Endothelial cell of hepatic sinusoid (primary cell): ENCODE data around the gene CLMN.

Experiments
- in situ Hi-C: cut with HindIII; loops from 2 replicates; pipeline ENCODE4 v1.10.0; 2017; ENCODE audit warnings: low sequenced_read_pairs

CLMN gene, protein sequence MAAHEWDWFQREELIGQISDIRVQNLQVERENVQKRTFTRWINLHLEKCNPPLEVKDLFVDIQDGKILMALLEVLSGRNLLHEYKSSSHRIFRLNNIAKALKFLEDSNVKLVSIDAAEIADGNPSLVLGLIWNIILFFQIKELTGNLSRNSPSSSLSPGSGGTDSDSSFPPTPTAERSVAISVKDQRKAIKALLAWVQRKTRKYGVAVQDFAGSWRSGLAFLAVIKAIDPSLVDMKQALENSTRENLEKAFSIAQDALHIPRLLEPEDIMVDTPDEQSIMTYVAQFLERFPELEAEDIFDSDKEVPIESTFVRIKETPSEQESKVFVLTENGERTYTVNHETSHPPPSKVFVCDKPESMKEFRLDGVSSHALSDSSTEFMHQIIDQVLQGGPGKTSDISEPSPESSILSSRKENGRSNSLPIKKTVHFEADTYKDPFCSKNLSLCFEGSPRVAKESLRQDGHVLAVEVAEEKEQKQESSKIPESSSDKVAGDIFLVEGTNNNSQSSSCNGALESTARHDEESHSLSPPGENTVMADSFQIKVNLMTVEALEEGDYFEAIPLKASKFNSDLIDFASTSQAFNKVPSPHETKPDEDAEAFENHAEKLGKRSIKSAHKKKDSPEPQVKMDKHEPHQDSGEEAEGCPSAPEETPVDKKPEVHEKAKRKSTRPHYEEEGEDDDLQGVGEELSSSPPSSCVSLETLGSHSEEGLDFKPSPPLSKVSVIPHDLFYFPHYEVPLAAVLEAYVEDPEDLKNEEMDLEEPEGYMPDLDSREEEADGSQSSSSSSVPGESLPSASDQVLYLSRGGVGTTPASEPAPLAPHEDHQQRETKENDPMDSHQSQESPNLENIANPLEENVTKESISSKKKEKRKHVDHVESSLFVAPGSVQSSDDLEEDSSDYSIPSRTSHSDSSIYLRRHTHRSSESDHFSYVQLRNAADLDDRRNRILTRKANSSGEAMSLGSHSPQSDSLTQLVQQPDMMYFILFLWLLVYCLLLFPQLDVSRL

DNA sequence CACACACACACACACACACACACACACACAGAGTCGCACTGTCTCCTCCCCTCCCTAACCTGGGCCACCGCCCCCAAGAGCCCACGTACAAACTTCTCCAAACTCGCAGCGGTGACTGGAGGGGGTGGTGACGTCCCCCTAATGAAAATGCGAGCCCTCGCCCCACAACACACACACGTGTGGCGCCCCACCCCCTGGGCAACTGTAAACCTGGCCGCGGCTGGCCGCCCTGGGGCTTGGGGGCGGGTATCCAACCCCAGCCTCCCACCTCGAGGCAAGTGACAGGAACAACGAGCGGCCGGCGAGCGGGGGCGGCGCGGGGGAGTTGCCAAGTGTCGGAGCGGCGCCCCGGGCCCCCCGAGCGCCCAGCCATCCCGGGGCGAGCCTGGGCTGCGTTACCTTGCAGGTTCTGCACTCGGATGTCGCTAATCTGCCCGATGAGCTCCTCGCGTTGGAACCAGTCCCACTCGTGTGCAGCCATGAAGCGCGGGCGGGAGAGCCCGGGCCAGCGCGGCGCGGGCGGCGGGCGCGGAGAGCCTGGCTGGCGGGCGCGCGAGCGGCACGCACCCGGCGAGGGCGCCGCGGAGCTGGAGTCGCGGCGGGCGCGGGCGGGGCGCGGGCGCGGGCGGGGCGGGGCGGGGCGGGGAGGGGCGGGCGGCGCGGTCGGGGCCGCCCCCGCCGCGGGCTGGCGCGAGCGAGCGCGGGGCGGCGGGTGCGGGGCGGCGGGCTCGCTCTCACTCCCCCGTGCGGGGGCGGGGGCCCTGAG is at the start of gene CLMN:
TSS of gene CLMN (minus strand) at position 597 of the 766 bp plus-strand sequence. CDS start at position 481, 116 bp downstream.
- in situ Hi-C loops, result no loop called here

- in situ Hi-C loops, result no loop called here
Measured at GRCh38 chr14:95365401-95365800, 45.7 kb upstream of the CLMN start.

GRCh38 chr14:95364481-95365209 is 44.9 kb upstream of the CLMN start:
- in situ Hi-C loops, result no loop called here

DNA sequence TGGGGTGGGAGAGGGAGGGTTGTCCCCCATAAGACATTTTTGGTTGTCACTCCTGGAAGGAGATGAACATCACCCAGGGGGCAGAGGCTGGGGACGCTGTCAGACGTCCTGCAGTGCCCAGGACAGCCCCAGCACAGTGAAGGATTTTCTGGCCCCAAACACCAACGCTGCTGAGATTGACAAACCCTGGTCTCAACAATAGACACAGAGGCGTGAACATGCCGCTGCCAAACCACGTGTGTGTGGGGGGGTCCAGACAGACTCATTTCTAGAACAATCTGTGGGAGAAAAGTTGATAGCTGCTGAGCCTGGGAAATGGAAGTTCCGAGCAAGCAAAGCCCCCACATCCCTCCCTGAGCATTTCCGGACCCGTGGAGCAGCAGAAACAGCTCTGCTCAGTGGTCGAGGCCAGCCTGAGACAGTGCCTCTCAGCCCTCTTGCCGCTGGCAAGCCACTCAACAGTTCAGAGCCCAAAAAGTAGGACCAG is 43.8 kb upstream of the CLMN start:
- in situ Hi-C loops, result no loop called here

GRCh38 chr14:95362138-95362494 is 42.4 kb upstream of the CLMN start:
- in situ Hi-C loops, result no loop called here

GRCh38 chr14:95361373-95362137 is 41.8 kb upstream of the CLMN start:
- in situ Hi-C loops, result no loop called here

GRCh38 chr14:95360828-95361227 is 41.1 kb upstream of the CLMN start:
- in situ Hi-C loops, result no loop called here

DNA sequence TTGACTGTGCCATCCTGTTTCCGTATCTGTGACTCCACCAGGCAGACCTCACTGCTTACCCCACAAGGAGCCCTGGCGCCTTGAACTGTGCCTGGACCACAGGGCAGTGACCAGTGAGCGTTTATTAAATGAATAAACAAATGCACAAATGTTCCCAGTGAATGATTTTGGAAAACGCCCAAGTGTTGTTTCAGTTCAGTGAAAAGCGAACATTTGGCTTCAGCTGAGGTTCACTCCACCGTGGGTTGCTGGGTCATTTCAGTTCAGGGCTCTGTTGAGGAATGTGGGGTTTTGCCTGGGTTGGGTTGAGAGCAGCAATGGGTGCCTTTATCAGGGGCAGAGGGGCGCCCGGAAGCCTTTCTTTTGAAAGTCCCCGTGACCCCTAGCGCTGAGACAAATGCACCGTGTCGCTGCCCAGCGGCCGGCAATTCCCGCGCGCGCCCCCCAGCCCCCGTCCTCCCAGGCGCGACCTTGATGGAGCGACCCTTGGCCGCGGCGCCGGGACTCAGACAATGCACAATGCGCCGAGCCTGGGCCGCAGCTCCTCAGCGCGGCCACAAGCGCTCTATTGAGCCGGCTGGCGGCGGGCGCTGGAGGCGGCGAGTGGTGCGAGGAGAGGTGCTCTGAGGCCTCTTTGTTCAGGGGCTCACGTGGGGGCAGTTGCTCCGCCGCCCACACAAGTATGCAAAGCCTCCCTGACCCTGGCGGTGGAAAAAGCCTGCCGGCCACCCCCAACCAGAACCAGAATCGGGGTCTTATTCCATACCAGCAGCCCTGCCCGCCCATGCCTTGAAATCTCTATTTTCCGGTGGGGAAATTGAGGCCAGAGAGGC is 40.5 kb upstream of the CLMN start:
- in situ Hi-C loops, result loop anchor here (5.0 kb wide), 2 partner anchors 53 to 102 kb away; no protein-coding TSS in a partner anchor

- in situ Hi-C loops, result loop anchor here (5.0 kb wide), 2 partner anchors 49 to 106 kb away; no protein-coding TSS in a partner anchor
Measured at GRCh38 chr14:95356245-95356869, 36.6 kb upstream of the CLMN start.

- in situ Hi-C loops, result loop anchor here (5.0 kb wide), 2 partner anchors 48 to 107 kb away; no protein-coding TSS in a partner anchor
Measured at GRCh38 chr14:95355422-95355821, 35.7 kb upstream of the CLMN start.

GRCh38 chr14:95354834-95355233 is 35.1 kb upstream of the CLMN start:
- in situ Hi-C loops, result loop anchor here (5.0 kb wide), 2 partner anchors 48 to 107 kb away; no protein-coding TSS in a partner anchor

DNA sequence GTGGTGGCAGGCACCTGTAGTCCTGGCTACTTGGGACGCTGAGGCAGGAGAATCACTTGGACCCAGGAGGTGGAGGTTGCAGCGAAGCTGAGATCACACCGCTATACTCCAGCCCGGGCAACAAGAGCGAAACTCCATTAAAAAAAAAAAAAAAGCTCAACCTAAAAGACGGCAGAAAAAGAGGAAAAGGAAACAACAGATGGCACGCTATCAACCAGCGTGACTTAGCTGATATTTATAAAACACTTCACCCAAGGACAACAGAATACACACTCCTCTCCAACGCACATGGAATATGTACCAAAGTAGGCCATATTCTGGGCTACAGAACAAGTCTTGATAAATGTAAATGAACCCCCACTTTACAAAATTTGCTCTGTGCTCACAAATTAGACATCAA is 34.0 kb upstream of the CLMN start:
- in situ Hi-C loops, result no loop called here

GRCh38 chr14:95353007-95353406 is 33.3 kb upstream of the CLMN start:
- in situ Hi-C loops, result no loop called here

- in situ Hi-C loops, result no loop called here
Measured at GRCh38 chr14:95352481-95352880, 32.8 kb upstream of the CLMN start.

- in situ Hi-C loops, result no loop called here
Measured at GRCh38 chr14:95349241-95349640, 29.5 kb upstream of the CLMN start.

DNA sequence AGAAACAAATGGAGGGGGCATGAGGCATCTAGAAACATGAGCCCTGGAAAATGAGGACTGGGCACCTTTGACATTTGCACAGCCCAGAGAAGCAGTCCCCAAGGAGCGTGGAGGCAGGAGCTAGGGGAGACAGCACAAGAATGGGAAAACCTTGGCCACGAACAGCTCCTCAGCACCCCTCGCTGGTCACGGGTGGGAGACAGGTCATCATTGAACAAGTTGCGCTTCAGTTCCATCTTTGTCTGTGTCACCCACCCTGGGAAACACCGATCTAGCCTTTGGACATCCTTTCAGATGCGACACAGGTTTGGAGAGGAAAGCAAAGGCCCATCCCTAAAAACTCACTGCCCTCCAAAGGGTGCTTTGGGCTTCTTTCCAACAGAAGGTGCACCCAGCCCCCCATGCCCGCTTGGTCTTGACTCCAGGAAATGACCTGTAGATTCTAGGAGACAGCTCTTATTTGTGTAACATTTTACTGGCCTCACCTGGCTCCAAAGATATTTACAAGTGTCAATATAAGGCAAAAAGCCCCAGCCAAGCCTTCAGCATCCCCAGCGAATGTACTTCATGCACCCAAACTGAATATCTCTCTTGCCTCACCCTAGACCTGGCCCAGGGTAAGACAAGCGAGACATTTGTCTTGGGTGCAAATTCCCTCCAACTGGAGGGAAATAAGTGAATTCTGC is 28.8 kb upstream of the CLMN start:
- in situ Hi-C loops, result no loop called here

- in situ Hi-C loops, result no loop called here
Measured at GRCh38 chr14:95346820-95347219, 27.1 kb upstream of the CLMN start.
